Large intestine (tissue), 12 donors: ENCODE data around the gene ARID3C. TPM values are rescaled to one million over a fixed set of nuclear protein-coding genes. Genes with fewer than 3 reads are reported as not detected.

ENCODE experiments used
- DNase-seq, 2 donors: peaks; one replicate each; pipeline versions ENCODE4 v3.0.0 to v3.0.0-alpha.2; 2013
- H3K27ac ChIP-seq: one replicate; pipeline ENCODE4 v1.5.1; 2013; ENCODE audit warnings: low read length
- H3K27me3 ChIP-seq: 2 replicates; pipeline ENCODE4 v1.6.1; 2013; ENCODE audit warnings: low read length; ENCODE audit not compliant: control insufficient read depth, insufficient read depth
- H3K36me3 ChIP-seq: 2 replicates; pipeline ENCODE4 v1.6.1; 2013; ENCODE audit warnings: low read length; ENCODE audit not compliant: control insufficient read depth, insufficient read depth
- H3K4me1 ChIP-seq: one replicate; pipeline ENCODE4 v1.6.1; 2013; ENCODE audit warnings: low read length; ENCODE audit not compliant: control insufficient read depth, insufficient read depth
- H3K4me3 ChIP-seq: one replicate; pipeline ENCODE4 v1.5.1; 2013; ENCODE audit warnings: low read length
- H3K9me3 ChIP-seq: one replicate; pipeline ENCODE4 v1.6.1; 2013; ENCODE audit warnings: mild to moderate bottlenecking, low read depth, low read length, moderate library complexity; ENCODE audit not compliant: control insufficient read depth
- WGBS: methylation state at CpG from one replicate; pipeline ENCODE4 v1.1.5; 2013; ENCODE audit warnings: low lambda C conversion rate; ENCODE audit not compliant: insufficient coverage; 5-methylcytosine and 5-hydroxymethylcytosine counted together
- long read RNA-seq, 11 donors: transcript quantifications; one replicate each; lab custom pipeline, GENCODE V29; 2026
- polyA plus RNA-seq: library from polyadenylated mRNA; unstranded; fragments of 120-200 nt; gene quantifications from one replicate; pipeline ENCODE4 v1.2.1, GENCODE V29; 2013

Gene ARID3C, protein sequence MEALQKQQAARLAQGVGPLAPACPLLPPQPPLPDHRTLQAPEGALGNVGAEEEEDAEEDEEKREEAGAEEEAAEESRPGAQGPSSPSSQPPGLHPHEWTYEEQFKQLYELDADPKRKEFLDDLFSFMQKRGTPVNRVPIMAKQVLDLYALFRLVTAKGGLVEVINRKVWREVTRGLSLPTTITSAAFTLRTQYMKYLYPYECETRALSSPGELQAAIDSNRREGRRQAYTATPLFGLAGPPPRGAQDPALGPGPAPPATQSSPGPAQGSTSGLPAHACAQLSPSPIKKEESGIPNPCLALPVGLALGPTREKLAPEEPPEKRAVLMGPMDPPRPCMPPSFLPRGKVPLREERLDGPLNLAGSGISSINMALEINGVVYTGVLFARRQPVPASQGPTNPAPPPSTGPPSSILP
- 0.12 TPM for polyA plus RNA-seq
- long read RNA-seq, donor 1, result 0 reads
- long read RNA-seq, donor 2, result 0 reads
- long read RNA-seq, donor 3, result 0 reads
- long read RNA-seq, donor 4, result 0 reads
- long read RNA-seq, donor 5, result 0 reads
- long read RNA-seq, donor 6, result 0 reads
- long read RNA-seq, donor 7, result 0 reads
- long read RNA-seq, donor 8, result 0 reads
- long read RNA-seq, donor 9, result 0 reads
- long read RNA-seq, donor 10, result 0 reads
- long read RNA-seq, donor 11, result 0 reads

DNA sequence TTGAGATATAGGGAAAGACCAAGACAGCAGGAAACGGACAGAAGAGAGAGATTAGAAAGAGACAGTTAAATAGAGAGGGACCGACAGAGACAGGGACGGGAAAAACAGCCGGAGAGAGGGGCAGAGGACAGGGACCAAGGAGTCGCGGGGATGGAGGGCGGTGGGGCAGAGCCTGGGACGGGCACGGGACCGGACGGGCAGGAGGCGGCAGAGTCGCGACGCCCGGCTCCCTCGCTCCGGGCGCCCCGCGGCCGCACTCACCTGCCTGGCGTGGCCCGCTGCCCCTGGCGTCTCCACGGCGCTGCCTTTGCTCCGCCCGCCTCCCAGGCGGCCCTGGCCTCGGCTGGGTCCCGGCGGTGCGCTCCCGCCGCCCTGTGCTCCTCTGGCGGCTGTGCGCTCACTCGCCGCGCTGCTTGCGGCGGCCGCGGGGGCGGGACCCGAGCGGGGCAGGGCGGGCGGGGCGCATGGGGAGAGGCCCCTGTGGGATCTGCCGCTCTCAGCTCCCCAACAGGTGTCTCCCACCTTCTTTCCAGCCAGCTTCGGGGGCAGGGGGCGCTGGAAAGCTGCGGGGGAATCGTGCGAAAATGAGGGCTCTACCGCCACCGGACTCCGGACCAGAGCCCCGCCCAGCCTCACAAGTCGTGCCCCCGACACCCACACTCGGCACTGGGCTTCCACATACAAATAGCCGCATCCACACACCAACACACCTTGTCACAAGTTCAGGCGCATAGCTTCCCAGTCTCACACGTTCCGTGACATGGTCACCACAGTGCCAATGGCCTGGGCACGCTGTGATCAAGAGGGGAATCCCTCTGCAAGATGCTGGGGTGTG lies at the start of gene ARID3C:
ARID3C (minus strand) TSS at position 411 of the 835 bp plus-strand sequence. CDS start 1,052 bp downstream, outside the sequence.
- Histone ChIP-seq H3K36me3 (no peaks in the 10 kb centered on the region), H3K27me3 (peaks cover 71% of the 10 kb centered on the region), H3K27ac (no peak within 1 kb of the TSS), H3K4me1 (peaks cover 21% of the 10 kb centered on the region), H3K4me3 (peak within 1 kb of the TSS; percentile 16), H3K9me3 (peaks cover 8% of the 10 kb centered on the region)
- WGBS, result 0% methylated on average over 1 of the region's 69 CpGs
- peak in 1 of 2 donors; percentile 58 for DNase-seq

DNA sequence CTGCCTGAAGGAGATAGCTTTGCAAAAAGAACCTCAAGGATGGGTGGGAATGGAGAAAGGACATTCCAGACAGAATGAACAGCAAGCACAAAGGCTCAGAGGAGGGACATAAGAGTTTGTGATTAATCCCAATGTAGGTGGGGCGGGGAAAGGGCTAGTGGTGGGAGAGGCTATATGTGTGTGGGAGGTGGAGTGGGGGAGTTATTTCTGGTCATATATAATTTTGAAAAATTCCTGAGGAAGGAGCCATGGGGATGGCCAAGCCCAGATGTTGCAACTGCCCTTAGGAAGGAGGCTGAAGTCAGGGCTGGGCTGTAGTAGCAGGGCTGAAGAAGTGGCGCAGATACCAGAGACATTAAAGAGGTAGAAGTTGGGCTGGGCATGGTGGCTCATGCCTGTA lies 47.0 kb upstream of the ARID3C start:
- Histone ChIP-seq H3K36me3 (no peaks in the 10 kb centered on the region), H3K9me3 (no peaks in the 10 kb centered on the region), H3K4me3 (no peak overlapping the region), H3K4me1 (no peaks in the 10 kb centered on the region), H3K27me3 (no peaks in the 10 kb centered on the region), H3K27ac (no peak overlapping the region)
- no peak for DNase-seq
- WGBS, result 89% methylated on average over 1 of the region's 2 CpGs

DNA sequence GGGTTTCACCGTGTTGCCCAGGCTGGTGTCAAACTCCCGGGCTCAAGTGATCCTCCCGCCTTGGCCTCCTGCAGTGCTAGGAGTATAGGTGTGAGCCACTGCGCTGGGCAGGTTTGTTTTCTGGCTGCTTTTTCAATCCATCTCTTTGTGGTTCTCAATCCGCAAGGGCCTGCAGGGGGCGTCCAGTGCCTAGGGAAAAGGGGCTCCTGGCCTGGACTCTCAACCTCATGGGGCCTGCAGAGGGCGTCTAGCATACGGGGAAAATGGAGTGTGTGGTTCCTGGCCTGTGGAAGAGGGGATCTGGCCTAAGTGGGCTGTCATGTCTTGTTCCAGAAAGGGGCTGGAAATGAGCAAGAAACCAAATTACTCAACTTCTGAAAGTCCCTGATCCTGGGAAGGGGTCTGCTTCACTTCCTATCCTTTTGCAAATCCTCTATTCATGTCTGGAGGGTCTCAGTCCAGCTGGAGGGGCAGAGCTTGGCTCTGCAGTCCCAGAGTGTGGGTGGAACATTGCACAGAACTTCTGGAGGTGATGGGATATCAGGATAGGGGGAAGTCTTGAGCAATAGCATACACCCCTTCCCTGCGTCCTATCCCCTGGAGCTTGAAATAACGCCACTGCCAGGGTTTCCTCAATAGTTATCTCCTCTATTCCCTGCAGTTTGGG lies 46.3 kb upstream of the ARID3C start:
- H3K36me3 ChIP-seq, result no peaks in the 10 kb centered on the region
- peak; percentile 52 to 67 for DNase-seq
- no peaks in the 10 kb centered on the region for H3K4me1 ChIP-seq
- no peak overlapping the region for H3K4me3 ChIP-seq
- no peaks in the 10 kb centered on the region for H3K27me3 ChIP-seq
- WGBS, result no CpG with 5 or more reads among the region's 10 CpGs
- H3K9me3 ChIP-seq, result no peaks in the 10 kb centered on the region
- H3K27ac ChIP-seq, result no peak overlapping the region

DNA sequence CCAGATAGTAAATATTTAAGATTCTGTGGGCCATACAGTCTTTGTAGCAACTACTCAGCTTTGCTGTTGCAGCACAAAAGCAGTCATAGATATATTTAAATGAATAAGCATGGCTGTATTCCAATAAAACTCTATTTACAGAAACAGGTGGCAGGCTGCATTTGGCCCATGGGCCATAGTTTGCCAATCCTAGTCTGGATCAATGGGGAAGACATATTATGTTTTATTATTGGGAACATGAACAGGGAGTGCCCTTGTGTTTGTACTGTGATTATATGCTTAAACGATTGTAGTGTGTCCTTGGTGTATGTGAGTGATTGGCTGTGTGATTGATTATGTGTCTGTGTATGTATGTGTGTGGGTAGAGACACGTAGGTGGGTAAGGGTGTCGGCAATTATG lies 45.6 kb upstream of the ARID3C start:
- no peaks in the 10 kb centered on the region for H3K36me3 ChIP-seq
- H3K27me3 ChIP-seq, result no peaks in the 10 kb centered on the region
- WGBS, result no CpG with 5 or more reads among the region's 3 CpGs
- no peak overlapping the region for H3K4me3 ChIP-seq
- no peaks in the 10 kb centered on the region for H3K9me3 ChIP-seq
- H3K27ac ChIP-seq, result no peak overlapping the region
- DNase-seq, result no peak
- H3K4me1 ChIP-seq, result no peaks in the 10 kb centered on the region

DNA sequence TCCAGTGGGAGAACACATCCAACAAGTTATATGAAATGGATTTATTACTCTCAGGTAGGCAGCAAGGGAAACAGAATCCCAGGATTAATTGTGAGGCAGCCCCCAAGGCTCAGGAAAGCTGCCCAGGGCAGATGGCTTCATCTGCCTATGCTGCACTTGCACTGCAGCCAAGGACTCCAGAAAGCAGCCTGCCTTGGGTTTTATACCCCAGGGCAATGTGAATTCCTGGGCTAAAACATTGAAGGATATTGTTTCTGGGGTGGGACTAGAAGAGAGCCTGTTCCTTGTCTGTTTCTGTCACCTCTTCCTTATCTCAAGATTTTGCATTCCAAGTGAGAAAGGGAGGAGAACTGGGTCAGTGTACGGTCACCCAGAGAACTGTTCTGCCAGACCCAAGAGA lies 42.4 kb upstream of the ARID3C start:
- no peak overlapping the region for H3K27ac ChIP-seq
- DNase-seq, result no peak
- H3K27me3 ChIP-seq, result no peaks in the 10 kb centered on the region
- WGBS, result no CpG with 5 or more reads among the region's 1 CpG
- H3K9me3 ChIP-seq, result no peaks in the 10 kb centered on the region
- H3K4me1 ChIP-seq, result peaks cover 2% of the 10 kb centered on the region
- H3K4me3 ChIP-seq, result no peak overlapping the region
- H3K36me3 ChIP-seq, result peaks cover 4% of the 10 kb centered on the region

DNA sequence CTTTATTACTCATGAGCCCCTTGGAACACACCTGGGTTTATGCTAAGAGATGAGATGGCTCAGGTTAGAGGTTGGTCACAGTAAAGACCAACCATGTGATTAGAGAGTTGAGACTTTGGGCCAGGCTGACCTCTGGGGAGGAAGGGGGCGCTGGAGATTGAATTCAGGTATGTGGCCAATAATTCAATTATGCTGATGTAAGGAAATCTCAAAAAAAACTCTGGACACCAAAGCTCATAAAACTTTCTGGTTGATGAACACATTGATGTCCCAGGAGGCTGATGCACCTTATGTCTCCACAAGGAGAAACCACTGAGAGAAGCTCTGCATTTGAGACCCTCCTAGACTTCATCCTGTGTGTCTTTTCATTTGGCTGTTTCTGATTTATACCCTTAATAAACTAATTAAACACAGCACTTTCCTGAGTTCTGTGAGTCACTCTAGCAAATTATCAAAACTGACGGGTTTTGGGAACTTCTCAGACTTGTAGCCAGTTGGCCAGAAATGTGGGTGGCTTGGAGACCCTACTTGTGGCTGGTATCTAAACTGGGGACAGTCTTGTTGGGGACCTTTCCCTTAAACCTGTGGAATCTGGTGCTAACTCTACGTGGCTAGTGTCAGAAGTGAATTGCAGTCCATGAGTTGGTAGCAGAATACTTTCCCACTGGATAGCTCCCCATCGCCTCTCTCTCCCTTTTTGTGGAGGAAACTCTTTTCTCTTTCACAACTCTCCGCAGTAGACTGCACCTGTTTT lies 41.1 kb upstream of the ARID3C start:
- no CpG with 5 or more reads among the region's 5 CpGs for WGBS
- no peaks in the 10 kb centered on the region for H3K27me3 ChIP-seq
- H3K9me3 ChIP-seq, result no peaks in the 10 kb centered on the region
- no peak overlapping the region for H3K4me3 ChIP-seq
- peaks cover 4% of the 10 kb centered on the region for H3K36me3 ChIP-seq
- no peak overlapping the region for H3K27ac ChIP-seq
- peaks cover 3% of the 10 kb centered on the region for H3K4me1 ChIP-seq
- DNase-seq, result no peak

DNA sequence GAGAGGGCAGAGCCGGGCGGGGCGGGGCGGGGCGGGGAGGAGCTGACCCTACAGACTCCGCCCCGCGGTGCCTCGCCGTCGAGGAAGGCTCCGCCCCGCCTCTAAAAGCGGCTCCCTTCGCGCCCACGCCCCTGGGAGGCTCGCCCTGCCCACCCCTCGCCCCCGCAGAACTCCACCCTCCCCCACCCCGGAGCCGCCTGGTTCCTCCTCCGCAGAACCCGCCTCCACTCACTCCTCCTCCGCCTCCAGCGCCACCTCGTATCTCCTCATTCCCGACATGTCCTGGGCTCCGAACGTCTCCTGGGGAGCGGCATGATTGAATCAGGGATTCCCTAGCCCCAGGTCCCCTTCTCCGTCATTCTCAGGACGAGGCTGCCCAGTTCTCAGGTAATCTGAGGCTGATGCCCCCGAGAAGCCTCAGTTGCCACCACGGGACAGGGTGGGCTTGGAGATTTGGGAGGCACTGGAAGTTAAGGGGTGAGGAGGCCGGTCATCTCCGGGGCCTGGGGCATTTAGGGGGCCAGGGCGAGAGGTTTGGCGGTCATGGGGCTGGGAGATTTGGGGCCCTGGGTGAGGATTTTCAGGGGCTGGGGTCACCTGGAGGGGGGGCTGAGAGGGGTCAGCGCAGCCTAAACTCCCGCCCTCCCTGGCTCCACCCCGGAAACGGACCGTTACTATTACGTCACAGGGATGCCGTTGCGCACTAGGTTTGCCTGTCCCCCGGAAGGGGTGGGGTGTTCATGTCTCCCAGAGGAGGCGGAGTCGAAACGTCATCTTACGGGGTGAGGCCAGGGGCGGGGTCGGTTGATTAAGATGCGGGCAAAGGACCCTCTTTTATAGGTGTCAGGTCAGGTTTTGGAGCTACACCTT lies 36.8 kb upstream of the ARID3C start:
- DNase-seq, result peak; percentile 95
- H3K9me3 ChIP-seq, result no peaks in the 10 kb centered on the region
- no CpG with 5 or more reads among the region's 55 CpGs for WGBS
- no peaks in the 10 kb centered on the region for H3K27me3 ChIP-seq
- H3K27ac ChIP-seq, result peak overlapping the region; percentile 100
- peak overlapping the region; percentile 92 for H3K4me3 ChIP-seq
- H3K4me1 ChIP-seq, result peaks cover 9% of the 10 kb centered on the region
- H3K36me3 ChIP-seq, result peaks cover 22% of the 10 kb centered on the region

DNA sequence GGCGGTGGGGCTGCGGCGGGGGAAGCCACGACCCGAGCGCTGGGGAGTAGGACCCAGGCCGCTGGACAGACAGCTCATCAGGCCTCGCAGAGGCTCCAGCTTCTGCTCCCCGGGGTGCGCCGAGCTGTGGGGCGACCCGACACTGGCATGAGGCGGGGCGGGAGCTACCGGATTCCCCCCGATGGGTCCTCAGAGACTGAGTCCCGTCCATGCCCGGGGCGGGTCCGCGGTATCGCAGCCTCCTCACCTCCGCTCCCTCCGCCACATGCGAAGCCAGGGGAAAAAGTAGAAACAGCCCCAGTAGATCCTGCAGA lies 36.2 kb upstream of the ARID3C start:
- Histone ChIP-seq H3K27ac (peak overlapping the region; percentile 83), H3K4me3 (peak overlapping the region; percentile 92), H3K9me3 (no peaks in the 10 kb centered on the region), H3K27me3 (no peaks in the 10 kb centered on the region), H3K4me1 (peaks cover 9% of the 10 kb centered on the region), H3K36me3 (peaks cover 28% of the 10 kb centered on the region)
- no peak for DNase-seq
- no CpG with 5 or more reads among the region's 26 CpGs for WGBS
